HG02884 (cell line): ENCODE results near the gene GSK3B.
"Not testable (repeated sequence)": the region's sequence is repeated elsewhere in the genome, so short reads cannot be mapped to it uniquely, and the experiment has no call there.

Experiments
- ATAC-seq: cut with Tn5 transposase; IDR thresholded peaks from one replicate; pipeline ENCODE4 v1.9.1; 2021; ENCODE audit warnings: mild to moderate bottlenecking, moderate library complexity; ENCODE audit not compliant: unreplicated experiment

Gene GSK3B

GRCh38 chr3:119888681-119889080, 205.6 kb downstream of the GSK3B start:
- not testable (repeated sequence) for ATAC-seq

GRCh38 chr3:119885746-119886530, 208.3 kb downstream of the GSK3B start:
- no peak for ATAC-seq

- no peak for ATAC-seq
These were observed 210.1 kb downstream of the GSK3B start for GRCh38 chr3:119884161-119884557.

GRCh38 chr3:119883461-119884160, 210.6 kb downstream of the GSK3B start:
- ATAC-seq, result no peak

GRCh38 chr3:119880966-119881365, 213.3 kb downstream of the GSK3B start:
- no peak for ATAC-seq

- ATAC-seq, result no peak
These were observed 220.6 kb downstream of the GSK3B start for GRCh38 chr3:119873646-119874045.

- ATAC-seq, result no peak
These were observed 221.5 kb downstream of the GSK3B start for GRCh38 chr3:119872773-119873172.

GRCh38 chr3:119871571-119871970, 222.7 kb downstream of the GSK3B start:
- no peak for ATAC-seq

- no peak for ATAC-seq
These were observed 223.7 kb downstream of the GSK3B start for GRCh38 chr3:119870512-119870911.

GRCh38 chr3:119864476-119864875, 229.8 kb downstream of the GSK3B start:
- ATAC-seq, result no peak

- ATAC-seq, result no peak
These were observed 231.6 kb downstream of the GSK3B start for GRCh38 chr3:119862616-119863015.

GRCh38 chr3:119861681-119862080, 232.6 kb downstream of the GSK3B start:
- no peak for ATAC-seq

GRCh38 chr3:119859728-119860127, 234.5 kb downstream of the GSK3B start:
- ATAC-seq, result no peak

- no peak for ATAC-seq
These were observed 235.3 kb downstream of the GSK3B start for GRCh38 chr3:119858957-119859356.

GRCh38 chr3:119856695-119857094, 237.6 kb downstream of the GSK3B start:
- no peak for ATAC-seq

GRCh38 chr3:119849126-119849525, 245.1 kb downstream of the GSK3B start:
- ATAC-seq, result no peak

GRCh38 chr3:119841808-119842471, 252.3 kb downstream of the GSK3B start:
- no peak for ATAC-seq

GRCh38 chr3:119835556-119835955, 258.7 kb downstream of the GSK3B start:
- no peak for ATAC-seq

GRCh38 chr3:119834754-119835370, 259.4 kb downstream of the GSK3B start:
- no peak for ATAC-seq

GRCh38 chr3:119831941-119832371, 262.3 kb downstream of the GSK3B start:
- no peak for ATAC-seq

- no peak for ATAC-seq
These were observed 263.2 kb downstream of the GSK3B start for GRCh38 chr3:119831022-119831421.
